Hematopoietic multipotent progenitor cell (in vitro differentiated cells): ENCODE measurements around the gene ARHGAP33. TPM values are rescaled to one million over a fixed set of nuclear protein-coding genes. Genes with fewer than 3 reads are reported as not detected.
"Not testable (repeated sequence)": the region's sequence is repeated elsewhere in the genome, so short reads cannot be mapped to it uniquely, and the experiment has no call there.

Experiments
- DNase-seq, 3 donors: peaks; one replicate each; pipeline ENCODE4 v3.0.0-alpha.2; 2011 to 2015; ENCODE audit warnings: low read depth in 2 of 3, low spot score in 2 of 3
- total RNA-seq: library from RNA; depleted of rRNA; stranded (reverse); fragments of >200 nt; gene quantifications from one replicate; pipeline ENCODE4 v1.2.3, GENCODE V29; 2012

The ARHGAP33 gene
- total RNA-seq, 1 donor = 37.2 TPM

DNA sequence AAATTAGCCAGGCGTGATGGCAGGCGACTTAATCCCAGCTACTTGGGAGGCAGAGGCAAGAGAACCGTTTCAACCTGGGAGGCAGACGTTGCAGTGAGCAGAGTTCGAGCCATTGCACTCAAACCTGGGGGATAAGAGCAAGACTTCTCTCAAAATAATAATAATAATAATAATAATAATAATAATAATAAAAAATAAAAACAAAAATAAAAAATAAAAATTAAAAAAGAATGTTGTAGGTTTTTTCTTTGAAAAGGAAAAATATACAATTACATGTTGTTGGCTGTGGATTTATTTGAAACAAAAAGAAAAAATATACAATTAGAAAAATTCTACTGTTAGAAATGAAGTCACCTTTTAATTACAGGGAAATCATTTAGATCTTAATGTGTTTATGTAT lies 48.8 kb downstream of the ARHGAP33 start:
- DNase-seq = no peak

DNA sequence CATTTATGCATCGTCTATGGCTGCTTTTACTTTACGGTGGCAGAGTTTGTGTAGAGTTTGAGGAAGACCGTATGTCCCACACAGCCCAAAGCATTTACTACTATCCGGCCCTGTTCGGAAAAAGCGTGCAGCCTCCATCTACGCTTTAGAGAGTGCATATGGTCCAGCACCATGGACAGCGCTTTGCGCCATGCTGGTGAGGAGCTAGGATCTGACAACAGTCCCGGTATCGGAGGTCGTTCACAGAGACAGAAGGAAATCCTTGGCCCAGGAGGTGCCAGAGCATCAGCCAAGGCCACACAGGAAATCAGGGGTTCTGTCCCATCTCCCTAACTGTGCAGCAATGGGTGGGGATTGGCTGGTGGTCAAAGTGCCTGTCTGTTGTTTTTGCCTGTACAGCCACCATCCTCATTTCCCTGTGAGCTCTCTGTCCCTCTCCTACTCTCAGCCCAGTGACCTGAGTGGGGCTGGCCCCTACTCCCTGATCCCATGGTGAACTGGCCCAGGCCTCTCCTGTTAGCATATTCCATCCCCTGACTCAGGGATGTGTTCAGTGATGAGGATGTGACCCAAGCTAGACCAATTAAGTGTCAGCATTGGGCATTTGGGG lies 53.4 kb downstream of the ARHGAP33 start:
- DNase-seq = peak; percentile 21 to 84 (median 65)

DNA sequence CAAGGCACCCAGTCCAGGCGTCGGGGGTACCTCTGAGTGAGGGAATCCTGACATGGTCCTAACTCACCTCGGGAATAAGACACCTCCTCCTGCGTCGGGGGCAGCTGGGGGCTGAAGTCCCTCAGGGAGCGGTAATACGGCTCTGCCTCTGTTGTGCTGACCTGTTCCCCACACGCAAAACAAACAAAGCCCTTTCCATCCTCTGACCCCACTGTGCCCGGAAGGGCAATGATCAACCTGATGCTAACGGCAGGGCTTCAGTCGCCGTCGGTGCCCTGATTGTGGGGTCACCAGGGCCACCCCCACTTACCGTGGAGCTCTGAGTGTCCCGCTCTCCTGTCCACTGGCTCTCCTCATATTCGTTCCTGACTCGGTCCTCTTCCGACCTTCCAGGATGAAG lies 55.6 kb downstream of the ARHGAP33 start:
- no peak for DNase-seq

GRCh38 chr19:35832054-35832453 lies 56.7 kb downstream of the ARHGAP33 start:
- no peak for DNase-seq

- no peak for DNase-seq
Observed at GRCh38 chr19:35833972-35834371, 58.6 kb downstream of the ARHGAP33 start.

GRCh38 chr19:35836096-35836495 lies 60.7 kb downstream of the ARHGAP33 start:
- not testable (repeated sequence) for DNase-seq

Other genes starting within 250 kb of the ARHGAP33 start
- not detected for gene SBSN, start 247.3 kb upstream of the ARHGAP33 start, total RNA-seq
- not detected for gene GAPDHS, start 242.1 kb upstream of the ARHGAP33 start, total RNA-seq
- gene TMEM147, start 229.9 kb upstream of the ARHGAP33 start, total RNA-seq = 71.9 TPM
- gene ATP4A, start 211.9 kb upstream of the ARHGAP33 start, total RNA-seq = not detected
- gene PMIS2, start 189.4 kb upstream of the ARHGAP33 start, total RNA-seq = not detected
- gene HAUS5, start 162.8 kb upstream of the ARHGAP33 start, total RNA-seq = 23.4 TPM
- gene RBM42, start 146.5 kb upstream of the ARHGAP33 start, total RNA-seq = 47.7 TPM
- gene ETV2, start 133.8 kb upstream of the ARHGAP33 start, total RNA-seq = 1.1 TPM
- gene COX6B1, start 127.2 kb upstream of the ARHGAP33 start, total RNA-seq = 399 TPM
- not detected for gene UPK1A, start 109.0 kb upstream of the ARHGAP33 start, total RNA-seq
- gene ZBTB32, start 71.0 kb upstream of the ARHGAP33 start, total RNA-seq = under 0.01 TPM
- gene KMT2B, start 57.6 kb upstream of the ARHGAP33 start, total RNA-seq = 28.8 TPM
- gene IGFLR1, start 33.1 kb upstream of the ARHGAP33 start, total RNA-seq = 18.9 TPM
- 12.1 TPM for gene U2AF1L4, start 30.1 kb upstream of the ARHGAP33 start, total RNA-seq
- 14.3 TPM for gene PSENEN, start 29.9 kb upstream of the ARHGAP33 start, total RNA-seq
- gene LIN37, start 27.0 kb upstream of the ARHGAP33 start, total RNA-seq = 11.6 TPM
- gene HSPB6, start 18.5 kb upstream of the ARHGAP33 start, total RNA-seq = 0.27 TPM
- gene PROSER3, start 17.4 kb upstream of the ARHGAP33 start, total RNA-seq = 13.5 TPM
- gene PRODH2, start 37.3 kb downstream of the ARHGAP33 start, total RNA-seq = not detected
- gene NPHS1, start 76.9 kb downstream of the ARHGAP33 start, total RNA-seq = not detected
- gene KIRREL2, start 81.3 kb downstream of the ARHGAP33 start, total RNA-seq = not detected
- gene APLP1, start 93.0 kb downstream of the ARHGAP33 start, total RNA-seq = not detected
- gene NFKBID, start 125.0 kb downstream of the ARHGAP33 start, total RNA-seq = 50.1 TPM
- 63.3 TPM for gene HCST, start 127.0 kb downstream of the ARHGAP33 start, total RNA-seq
- 25.0 TPM for gene TYROBP, start 132.7 kb downstream of the ARHGAP33 start, total RNA-seq
- gene LRFN3, start 160.8 kb downstream of the ARHGAP33 start, total RNA-seq = 2.4 TPM
- gene SDHAF1, start 219.6 kb downstream of the ARHGAP33 start, total RNA-seq = 34.7 TPM
- under 0.01 TPM for gene SYNE4, start 233.2 kb downstream of the ARHGAP33 start, total RNA-seq
- gene ALKBH6, start 238.6 kb downstream of the ARHGAP33 start, total RNA-seq = 13.7 TPM